DND-41 (cell line): ENCODE data around the gene APOBEC3H.

Experiments used
- ATAC-seq: fragments of 200-7000 bp; cut with Tn5 transposase; 3 replicates; pipeline ENCODE4 v1.9.1; 2021; ENCODE audit warnings: low read depth; ENCODE audit not compliant: insufficient read depth
- DNase-seq: peaks from one replicate; pipeline ENCODE4 v3.0.0-alpha.2; 2020
- H2AFZ ChIP-seq: 2 replicates; pipeline ENCODE4 v1.6.0; 2012; ENCODE audit warnings: low read depth, low read length
- H3K27ac ChIP-seq: 2 replicates; pipeline ENCODE4 v1.5.1; 2012; ENCODE audit warnings: low read length, inconsistent platforms
- H3K27me3 ChIP-seq: fragments of 200-600 bp; sonication (generic); 2 replicates; pipeline ENCODE4 v1.6.0; 2012; ENCODE audit warnings: low read length, mild to moderate bottlenecking, inconsistent platforms; ENCODE audit not compliant: insufficient read depth, poor library complexity
- H3K36me3 ChIP-seq: 2 replicates; pipeline ENCODE4 v1.5.1; 2012; ENCODE audit warnings: low read length, inconsistent platforms; ENCODE audit not compliant: insufficient read depth
- H3K4me1 ChIP-seq: 2 replicates; pipeline ENCODE4 v1.5.1; 2012; ENCODE audit warnings: mild to moderate bottlenecking, low read length; ENCODE audit not compliant: insufficient read depth
- H3K4me2 ChIP-seq: 2 replicates; pipeline ENCODE4 v1.6.0; 2012; ENCODE audit warnings: mild to moderate bottlenecking, moderate library complexity, low read length, inconsistent platforms; ENCODE audit not compliant: insufficient read depth
- H3K4me3 ChIP-seq, 2 experiments: fragments of 200-600 bp in 1 of 2; shearing (Covaris generic) in 1 of 2; 2 replicates each; pipeline ENCODE4 v1.5.1; 2012 to 2016; ENCODE audit warnings: inconsistent platforms in 2 of 2, low read length in 2 of 2, mild to moderate bottlenecking in 2 of 2, low read depth in 1 of 2, moderate library complexity in 1 of 2
- H3K79me2 ChIP-seq: 2 replicates; pipeline ENCODE4 v1.6.0; 2012; ENCODE audit warnings: low read length, inconsistent platforms; ENCODE audit not compliant: insufficient read depth
- H3K9ac ChIP-seq: 2 replicates; pipeline ENCODE4 v1.6.0; 2012; ENCODE audit warnings: low read depth, mild to moderate bottlenecking, inconsistent platforms, low read length, moderate library complexity
- H3K9me3 ChIP-seq: 2 replicates; pipeline ENCODE4 v1.5.1; 2012; ENCODE audit warnings: low read length, moderate library complexity, mild to moderate bottlenecking, inconsistent platforms; ENCODE audit not compliant: insufficient read depth, severe bottlenecking
- H4K20me1 ChIP-seq: 2 replicates; pipeline ENCODE4 v1.6.0; 2012; ENCODE audit warnings: low read length; ENCODE audit not compliant: insufficient read depth
- EZH2 ChIP-seq: IDR thresholded peaks from 3 replicates; pipeline ENCODE4 v1.6.1; 2012; ENCODE audit warnings: borderline replicate concordance, low read depth, mild to moderate bottlenecking, moderate library complexity, low read length, inconsistent platforms; ENCODE audit not compliant: severe bottlenecking
- TF ChIP-seq, protein P1 (sequence below): IDR thresholded peaks from 2 replicates; pipeline ENCODE4 v1.5.1; 2012; ENCODE audit warnings: borderline replicate concordance, low read length, moderate library complexity, mild to moderate bottlenecking; ENCODE audit not compliant: poor library complexity, severe bottlenecking; ENCODE audit errors: extremely low read depth

APOBEC3H gene

DNA sequence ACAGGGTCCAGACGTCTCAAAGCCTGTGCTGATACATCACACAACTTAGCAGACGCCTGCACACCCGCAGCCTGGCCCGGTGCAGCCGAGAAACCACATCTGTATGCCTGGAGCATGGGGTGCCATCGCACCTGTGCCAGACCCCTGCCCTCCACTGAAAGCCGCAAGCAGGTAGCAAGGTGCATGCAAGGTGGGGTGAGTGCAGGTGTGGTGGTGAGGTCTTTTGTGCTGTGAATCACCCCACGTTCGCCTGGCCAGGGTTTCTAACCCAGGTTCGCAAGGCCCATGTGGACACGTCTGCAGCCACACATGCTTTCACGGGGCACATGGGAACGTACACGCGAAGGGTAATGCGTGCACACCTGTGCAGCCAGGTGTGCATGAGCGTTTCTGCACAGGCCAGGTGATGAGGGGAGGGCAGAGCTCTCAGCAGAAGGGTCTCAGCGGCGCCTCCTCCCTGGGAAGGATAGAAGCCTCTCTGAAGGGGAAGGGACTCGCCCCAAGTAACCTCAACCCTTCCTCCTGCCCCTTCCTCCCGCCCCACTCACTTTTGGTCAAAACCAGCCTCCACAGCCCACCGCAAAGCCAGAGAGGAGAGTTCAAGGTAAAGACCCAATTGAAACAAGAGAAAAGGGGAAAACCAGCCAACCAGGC is 36.0 kb downstream of the APOBEC3H start:
- no peaks in the 10 kb centered on the region for H3K4me1 ChIP-seq
- no peaks in the 10 kb centered on the region for H3K79me2 ChIP-seq
- no peak overlapping the region for H2AFZ ChIP-seq
- ATAC-seq (no peak), DNase-seq (no peak)
- no peaks in the 10 kb centered on the region for H3K27me3 ChIP-seq
- H3K36me3 ChIP-seq, result no peaks in the 10 kb centered on the region
- H4K20me1 ChIP-seq, result peaks cover 7% of the 10 kb centered on the region
- H3K27ac ChIP-seq, result no peak overlapping the region
- H3K9ac ChIP-seq, result no peak overlapping the region
- TF ChIP-seq, protein P1, sequence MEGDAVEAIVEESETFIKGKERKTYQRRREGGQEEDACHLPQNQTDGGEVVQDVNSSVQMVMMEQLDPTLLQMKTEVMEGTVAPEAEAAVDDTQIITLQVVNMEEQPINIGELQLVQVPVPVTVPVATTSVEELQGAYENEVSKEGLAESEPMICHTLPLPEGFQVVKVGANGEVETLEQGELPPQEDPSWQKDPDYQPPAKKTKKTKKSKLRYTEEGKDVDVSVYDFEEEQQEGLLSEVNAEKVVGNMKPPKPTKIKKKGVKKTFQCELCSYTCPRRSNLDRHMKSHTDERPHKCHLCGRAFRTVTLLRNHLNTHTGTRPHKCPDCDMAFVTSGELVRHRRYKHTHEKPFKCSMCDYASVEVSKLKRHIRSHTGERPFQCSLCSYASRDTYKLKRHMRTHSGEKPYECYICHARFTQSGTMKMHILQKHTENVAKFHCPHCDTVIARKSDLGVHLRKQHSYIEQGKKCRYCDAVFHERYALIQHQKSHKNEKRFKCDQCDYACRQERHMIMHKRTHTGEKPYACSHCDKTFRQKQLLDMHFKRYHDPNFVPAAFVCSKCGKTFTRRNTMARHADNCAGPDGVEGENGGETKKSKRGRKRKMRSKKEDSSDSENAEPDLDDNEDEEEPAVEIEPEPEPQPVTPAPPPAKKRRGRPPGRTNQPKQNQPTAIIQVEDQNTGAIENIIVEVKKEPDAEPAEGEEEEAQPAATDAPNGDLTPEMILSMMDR, result no peak
- no peak for TF ChIP-seq EZH2
- H3K4me3 ChIP-seq, result no peak overlapping the region
- no peaks in the 10 kb centered on the region for H3K9me3 ChIP-seq
- H3K4me2 ChIP-seq, result no peak overlapping the region

DNA sequence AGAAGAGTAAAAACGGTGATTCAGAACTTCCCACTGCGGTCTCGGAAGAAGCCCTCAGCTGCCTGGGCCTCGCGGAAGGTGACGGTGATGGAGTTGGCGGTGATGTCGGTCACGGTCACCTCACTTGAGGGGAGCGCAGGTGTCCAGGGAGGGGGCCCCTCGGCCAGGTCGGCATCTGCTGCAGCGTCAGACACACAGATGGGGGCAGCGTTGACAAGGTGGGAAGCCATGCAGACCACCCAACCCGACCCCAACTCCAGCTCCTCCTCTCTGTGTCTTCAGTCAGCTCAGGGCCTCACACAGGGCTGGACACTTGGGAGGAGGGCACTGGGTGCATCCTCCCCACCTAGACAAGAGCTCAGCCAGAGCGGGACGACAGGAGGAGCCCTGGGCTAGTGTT is 36.8 kb downstream of the APOBEC3H start:
- no peak overlapping the region for H3K9ac ChIP-seq
- TF ChIP-seq, protein P1, result no peak
- TF ChIP-seq EZH2, result no peak
- no peaks in the 10 kb centered on the region for H3K79me2 ChIP-seq
- H3K4me1 ChIP-seq, result no peaks in the 10 kb centered on the region
- H3K27me3 ChIP-seq, result no peaks in the 10 kb centered on the region
- no peaks in the 10 kb centered on the region for H3K36me3 ChIP-seq
- H3K4me2 ChIP-seq, result no peak overlapping the region
- H4K20me1 ChIP-seq, result peaks cover 7% of the 10 kb centered on the region
- no peak overlapping the region for H3K27ac ChIP-seq
- ATAC-seq (no peak), DNase-seq (no peak)
- H3K4me3 ChIP-seq, result no peak overlapping the region
- no peak overlapping the region for H2AFZ ChIP-seq
- H3K9me3 ChIP-seq, result no peaks in the 10 kb centered on the region

DNA sequence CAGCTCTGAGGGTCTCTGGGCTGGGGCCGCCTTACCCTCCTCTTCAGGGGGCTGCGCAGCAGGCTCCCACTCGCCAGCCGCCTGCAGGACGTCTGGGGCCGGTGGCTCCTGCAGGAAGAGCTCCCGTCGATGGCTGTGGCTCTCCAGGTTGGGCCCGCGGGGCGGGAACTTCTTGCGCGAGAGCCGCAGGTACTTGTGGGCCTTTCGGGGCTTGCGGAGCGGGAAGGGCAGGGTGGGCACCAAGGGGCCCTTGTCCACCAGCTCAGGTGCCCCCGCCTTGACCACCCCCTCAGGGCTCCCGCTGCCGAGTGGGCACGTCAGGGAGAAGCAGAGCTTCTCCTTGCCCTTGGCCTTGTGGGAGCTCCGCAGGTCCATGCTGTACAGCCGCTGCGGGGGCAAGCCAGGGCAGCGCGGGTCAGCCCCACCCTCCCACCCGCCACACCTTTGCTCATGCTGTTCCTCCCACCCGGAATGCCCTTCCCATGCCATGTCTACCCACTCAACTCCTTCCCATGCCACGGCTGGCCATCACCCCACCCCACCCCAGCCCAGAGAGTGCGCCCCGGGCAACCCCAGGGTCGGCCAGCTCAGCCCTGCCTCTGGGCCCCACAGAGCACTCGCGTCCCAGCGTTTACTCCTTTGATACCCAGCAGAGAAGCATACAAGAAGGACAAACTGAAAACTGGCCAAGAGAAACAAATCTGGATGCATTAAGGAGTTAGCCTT is 37.5 kb downstream of the APOBEC3H start:
- Histone ChIP-seq H3K27ac (no peak overlapping the region), H3K4me2 (no peak overlapping the region), H3K9me3 (no peaks in the 10 kb centered on the region), H2AFZ (no peak overlapping the region), H3K79me2 (no peaks in the 10 kb centered on the region), H3K27me3 (no peaks in the 10 kb centered on the region), H3K9ac (no peak overlapping the region), H3K4me1 (no peaks in the 10 kb centered on the region), H3K4me3 (no peak overlapping the region), H4K20me1 (peaks cover 7% of the 10 kb centered on the region), H3K36me3 (no peaks in the 10 kb centered on the region)
- no peak for TF ChIP-seq EZH2
- TF ChIP-seq, protein P1, result no peak
- ATAC-seq (no peak), DNase-seq (no peak)
